Endothelial cell of umbilical vein (primary cell): ENCODE results near the gene PCARE. TPM values are rescaled to one million over a fixed set of nuclear protein-coding genes. Genes with fewer than 3 reads are reported as not detected.

ENCODE experiments used
- BruUV-seq: library from RNA; stranded (reverse); fragments of 400-500 nt; replicated peaks from 2 replicates; lab custom pipeline; 2021; lab: Mats Ljungman, UMichigan
- CTCF ChIA-PET: fragments of 300-600, 350-600 bp; sonication (Branson Sonifier 250); formaldehyde crosslinking; loops from one replicate; lab custom pipeline; 2021; ENCODE audit warnings: antibody characterized with exemption, inconsistent platforms; lab: Charles Lee
- POLR2A ChIA-PET: fragments of 300-600, 350-600 bp; sonication (Branson Sonifier 250); formaldehyde crosslinking; loops from one replicate; lab custom pipeline; 2021; ENCODE audit warnings: antibody characterized with exemption, inconsistent platforms; lab: Charles Lee
- DNase-seq: peaks from one replicate; pipeline ENCODE4 v3.0.0-alpha.2; 2011; ENCODE audit warnings: low read depth, low spot score
- FAIRE-seq: peaks from 2 replicates; lab custom pipeline; 2011; peaks lifted over from hg19 to GRCh38; lab: Jason Lieb, UNC
- H2AFZ ChIP-seq: 2 replicates; pipeline ENCODE4 v1.6.0; 2012; ENCODE audit warnings: low read depth, low read length, control low read depth, inconsistent platforms
- H3K27ac ChIP-seq: 2 replicates; pipeline ENCODE4 v1.5.1; 2011; ENCODE audit warnings: low read depth, mild to moderate bottlenecking, control low read depth, low read length, moderate library complexity; ENCODE audit not compliant: insufficient read depth
- H3K27me3 ChIP-seq, 2 experiments: 2 replicates each; pipeline versions ENCODE4 v1.6.0 to v1.6.1; 2011; ENCODE audit warnings: low read length in 2 of 2, mixed read lengths in 1 of 2; ENCODE audit not compliant: control insufficient read depth in 2 of 2, insufficient read depth in 2 of 2
- H3K36me3 ChIP-seq, 2 experiments: 2 replicates in 1 of 2; 3 replicates in 1 of 2; pipeline ENCODE4 v1.5.1; 2011; ENCODE audit warnings: low read length in 2 of 2, mild to moderate bottlenecking in 1 of 2, moderate library complexity in 1 of 2; ENCODE audit not compliant: control insufficient read depth in 2 of 2, insufficient read depth in 2 of 2; ENCODE audit errors: extremely low read depth in 1 of 2
- H3K4me1 ChIP-seq: 3 replicates; pipeline ENCODE4 v1.5.1; 2011; ENCODE audit warnings: mild to moderate bottlenecking, low read length; ENCODE audit not compliant: control insufficient read depth, insufficient read depth; ENCODE audit errors: extremely low read depth
- H3K4me2 ChIP-seq: 2 replicates; pipeline ENCODE4 v1.6.1; 2011; ENCODE audit warnings: low read length, control low read depth, mixed read lengths; ENCODE audit not compliant: insufficient read depth
- H3K4me3 ChIP-seq, 3 experiments: fragments of 200-600 bp in 1 of 3; sonication (generic), shearing (Covaris generic) in 1 of 3; replicated peaks in 1 of 3; 2 replicates each; pipeline ENCODE4 v1.5.1; 2011 to 2016; ENCODE audit warnings: control low read depth in 3 of 3, low read length in 3 of 3, mild to moderate bottlenecking in 2 of 3, inconsistent platforms in 1 of 3, low read depth in 1 of 3, moderate library complexity in 1 of 3; ENCODE audit not compliant: insufficient read depth in 1 of 3
- H3K79me2 ChIP-seq: 2 replicates; pipeline ENCODE4 v1.6.0; 2012; ENCODE audit warnings: low read length, inconsistent platforms; ENCODE audit not compliant: control insufficient read depth, insufficient read depth
- H3K9ac ChIP-seq: replicated peaks from 2 replicates; pipeline ENCODE3; 2011; ENCODE audit warnings: low read length, control low read depth; ENCODE audit not compliant: insufficient read depth; ENCODE audit errors: extremely low read depth
- H3K9me1 ChIP-seq: replicated peaks from 3 replicates; pipeline ENCODE4 v1.6.0; 2011; ENCODE audit warnings: mild to moderate bottlenecking, low read length; ENCODE audit not compliant: control insufficient read depth, insufficient read depth; ENCODE audit errors: extremely low read depth
- H3K9me3 ChIP-seq: replicated peaks from 2 replicates; pipeline ENCODE4 v1.5.1; 2012; ENCODE audit warnings: low read length, inconsistent platforms; ENCODE audit not compliant: control insufficient read depth, insufficient read depth
- H4K20me1 ChIP-seq: replicated peaks from 2 replicates; pipeline ENCODE3; 2011; ENCODE audit warnings: mild to moderate bottlenecking, low read length; ENCODE audit not compliant: control insufficient read depth, insufficient read depth; ENCODE audit errors: extremely low read depth
- CTCF ChIP-seq, 2 donors: IDR thresholded peaks; 1 replicate in 1 of 2; 2 replicates in 1 of 2; pipeline ENCODE4 v1.5.1; 2011; ENCODE audit warnings: low read length in 2 of 2, mild to moderate bottlenecking in 2 of 2, moderate library complexity in 2 of 2, control low read depth in 1 of 2, inconsistent platforms in 1 of 2, low read depth in 1 of 2; ENCODE audit not compliant: insufficient read depth in 1 of 2; ENCODE audit errors: extremely low read depth in 1 of 2
- EZH2 ChIP-seq: IDR thresholded peaks from 2 replicates; pipeline ENCODE4 v1.6.1; 2012; ENCODE audit warnings: borderline replicate concordance, low read depth, mild to moderate bottlenecking, moderate library complexity, low read length, inconsistent platforms; ENCODE audit not compliant: severe bottlenecking
- FOS ChIP-seq: IDR thresholded peaks from 2 replicates; pipeline ENCODE4 v1.6.1; 2011; ENCODE audit warnings: mild to moderate bottlenecking, low read length, moderate library complexity, borderline replicate concordance; ENCODE audit not compliant: insufficient read depth
- GATA2 ChIP-seq: IDR thresholded peaks from 2 replicates; pipeline ENCODE4 v1.7.0; 2011; ENCODE audit warnings: low read depth, mild to moderate bottlenecking, moderate library complexity, mixed read lengths, low read length; ENCODE audit not compliant: insufficient read length, insufficient read depth
- JUN ChIP-seq: IDR thresholded peaks from 2 replicates; pipeline ENCODE4 v1.6.1; 2011; ENCODE audit warnings: borderline replicate concordance, low read depth; ENCODE audit not compliant: insufficient read length, insufficient read depth
- MAX ChIP-seq: IDR thresholded peaks from 2 replicates; pipeline ENCODE4 v1.6.1; 2011; ENCODE audit not compliant: insufficient read depth, insufficient read length
- MYC ChIP-seq: IDR thresholded peaks from one replicate; pipeline ENCODE4 v1.6.1; 2011; ENCODE audit warnings: mild to moderate bottlenecking, low read depth, low read length
- POLR2A ChIP-seq: IDR thresholded peaks from 2 replicates; pipeline ENCODE4 v1.6.1; 2012; ENCODE audit warnings: low read depth, mild to moderate bottlenecking, control low read depth, low read length
- POLR2AphosphoS5 ChIP-seq: IDR thresholded peaks from 2 replicates; pipeline ENCODE4 v1.6.1; 2012; ENCODE audit warnings: low read depth, mild to moderate bottlenecking, control low read depth, low read length, moderate library complexity; ENCODE audit not compliant: insufficient read depth
- dilution Hi-C: fragments of 300-500 bp; cut with MboI; formaldehyde crosslinking; loops from one replicate; pipeline ENCODE4 v1.15.0; 2019; ENCODE audit warnings: low sequenced_read_pairs; ENCODE audit not compliant: extremely low pct_ligation_motif_present
- intact Hi-C: fragments of 100-400 bp; cut with micrococcal nuclease; formaldehyde crosslinking; loops from one replicate; pipeline ENCODE4 v1.10.0; 2022
- polyA plus RNA-seq, 4 experiments: library from polyadenylated mRNA; depleted of rRNA in 3 of 4; stranded (reverse) in 3 of 4; unstranded in 1 of 4; fragments of >200 nt; gene quantifications; 2 replicates each; pipeline versions ENCODE4 v1.2.1 to v1.2.3, GENCODE V29; 2011 to 2012; ENCODE audit warnings: missing spikeins in 1 of 4
- total RNA-seq: library from RNA; stranded (reverse); gene quantifications from 2 replicates; pipeline ENCODE4 v1.2.3, GENCODE V29; 2021

PCARE gene
- total and polyA plus RNA-seq, 2 donors (not counting 3 experiments of a cell fraction or from before 2014, with no cell fraction given): not detected

GRCh38 chr2:29104688-29105087 is 30.4 kb upstream of the PCARE start:
- intact Hi-C loops (no loop called here), dilution Hi-C loops (no loop called here)
- BruUV-seq: no TSS peak
- FAIRE-seq (no peak), DNase-seq (no peak)
- Histone ChIP-seq H3K9ac (no peak overlapping the region), H3K4me2 (no peak overlapping the region), H2AFZ (no peak overlapping the region), H3K27ac (no peak overlapping the region), H4K20me1 (no peaks in the 10 kb centered on the region), H3K4me1 (no peaks in the 10 kb centered on the region), H3K27me3 (no peaks in the 10 kb centered on the region), H3K9me3 (no peaks in the 10 kb centered on the region), H3K79me2 (no peaks in the 10 kb centered on the region), H3K9me1 (no peaks in the 10 kb centered on the region), H3K36me3 (no peaks in the 10 kb centered on the region), H3K4me3 (no peak overlapping the region)
- CTCF ChIA-PET: interaction anchor here (1.2 to 2.5 kb wide), 4 partner anchors 12 to 26 kb away, joined by 3 to 7 read pairs (median 5); no protein-coding TSS in a partner anchor
- POLR2A ChIA-PET: no interaction called here
- TF ChIP-seq CTCF (IDR thresholded peaks at IDR 0.05; ENCODE audit: extremely low read depth in 1 of 2, insufficient read depth in 1 of 2, low read depth in 1 of 2, low read length in 2 of 2) (no peak), FOS (no peak), MAX (no peak), POLR2AphosphoS5 (no peak), EZH2 (no peak), POLR2A (no peak), JUN (no peak), GATA2 (no peak), MYC (no peak)
